ENCODE data around the gene ADGRB3. TPM values are rescaled to one million over a fixed set of nuclear protein-coding genes. Genes with fewer than 3 reads are reported as not detected.

ADGRB3 gene
- total RNA-seq, 1 donor from 2014 or later, result 2.7 TPM

DNA sequence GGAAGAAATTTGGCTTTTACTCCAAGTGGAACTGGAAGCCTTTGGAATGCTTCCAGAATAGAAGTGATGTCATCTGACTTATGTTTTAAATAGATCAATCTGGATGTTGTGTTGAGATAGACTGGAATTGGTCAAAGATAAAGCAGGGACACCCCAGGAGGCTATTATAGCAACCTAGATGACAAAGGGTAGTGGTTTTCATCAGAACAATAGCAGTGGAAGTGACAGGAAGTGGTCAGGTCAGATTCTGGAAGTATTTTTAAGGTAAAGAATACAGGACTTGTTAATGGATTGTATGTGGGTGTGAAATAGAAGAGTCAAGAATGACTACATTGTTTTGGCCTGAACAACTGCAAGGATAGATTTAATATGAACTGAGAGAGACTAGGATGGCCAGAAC, 191.4 kb downstream of the ADGRB3 start:
- no peaks in the 10 kb centered on the region for H3K27me3 ChIP-seq
- no peaks in the 10 kb centered on the region for H3K36me3 ChIP-seq
- no peaks in the 10 kb centered on the region for H3K9me3 ChIP-seq
- DNase-seq (ENCODE audit: extremely low spot score in 2 of 2), result no peak
- no peaks in the 10 kb centered on the region for H3K4me1 ChIP-seq
- intact Hi-C loops (cut with DNase I), result no loop called here
- H3K4me3 ChIP-seq, result no peak overlapping the region
- TF ChIP-seq POLR2A (IDR thresholded peaks at IDR 0.05) (no peak), POLR2AphosphoS5 (IDR thresholded peaks at IDR 0.05; ENCODE audit: insufficient read depth in 1 of 2, low read depth in 1 of 2) (no peak)
- TF ChIP-seq, protein P1, sequence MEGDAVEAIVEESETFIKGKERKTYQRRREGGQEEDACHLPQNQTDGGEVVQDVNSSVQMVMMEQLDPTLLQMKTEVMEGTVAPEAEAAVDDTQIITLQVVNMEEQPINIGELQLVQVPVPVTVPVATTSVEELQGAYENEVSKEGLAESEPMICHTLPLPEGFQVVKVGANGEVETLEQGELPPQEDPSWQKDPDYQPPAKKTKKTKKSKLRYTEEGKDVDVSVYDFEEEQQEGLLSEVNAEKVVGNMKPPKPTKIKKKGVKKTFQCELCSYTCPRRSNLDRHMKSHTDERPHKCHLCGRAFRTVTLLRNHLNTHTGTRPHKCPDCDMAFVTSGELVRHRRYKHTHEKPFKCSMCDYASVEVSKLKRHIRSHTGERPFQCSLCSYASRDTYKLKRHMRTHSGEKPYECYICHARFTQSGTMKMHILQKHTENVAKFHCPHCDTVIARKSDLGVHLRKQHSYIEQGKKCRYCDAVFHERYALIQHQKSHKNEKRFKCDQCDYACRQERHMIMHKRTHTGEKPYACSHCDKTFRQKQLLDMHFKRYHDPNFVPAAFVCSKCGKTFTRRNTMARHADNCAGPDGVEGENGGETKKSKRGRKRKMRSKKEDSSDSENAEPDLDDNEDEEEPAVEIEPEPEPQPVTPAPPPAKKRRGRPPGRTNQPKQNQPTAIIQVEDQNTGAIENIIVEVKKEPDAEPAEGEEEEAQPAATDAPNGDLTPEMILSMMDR (IDR thresholded peaks at IDR 0.05), result no peak
- no peak overlapping the region for H3K27ac ChIP-seq

- no peak for DNase-seq (ENCODE audit: extremely low spot score in 2 of 2)
- no peak overlapping the region for H3K27ac ChIP-seq
- no peaks in the 10 kb centered on the region for H3K27me3 ChIP-seq
- no peak for TF ChIP-seq POLR2AphosphoS5 (IDR thresholded peaks at IDR 0.05; ENCODE audit: insufficient read depth in 1 of 2, low read depth in 1 of 2)
- H3K4me3 ChIP-seq, result no peak overlapping the region
- no peaks in the 10 kb centered on the region for H3K9me3 ChIP-seq
- H3K4me1 ChIP-seq, result no peaks in the 10 kb centered on the region
- intact Hi-C loops (cut with DNase I), result no loop called here
- H3K36me3 ChIP-seq, result no peaks in the 10 kb centered on the region
These were observed 199.5 kb downstream of the ADGRB3 start for GRCh38 chr6:68834551-68834950.

DNA sequence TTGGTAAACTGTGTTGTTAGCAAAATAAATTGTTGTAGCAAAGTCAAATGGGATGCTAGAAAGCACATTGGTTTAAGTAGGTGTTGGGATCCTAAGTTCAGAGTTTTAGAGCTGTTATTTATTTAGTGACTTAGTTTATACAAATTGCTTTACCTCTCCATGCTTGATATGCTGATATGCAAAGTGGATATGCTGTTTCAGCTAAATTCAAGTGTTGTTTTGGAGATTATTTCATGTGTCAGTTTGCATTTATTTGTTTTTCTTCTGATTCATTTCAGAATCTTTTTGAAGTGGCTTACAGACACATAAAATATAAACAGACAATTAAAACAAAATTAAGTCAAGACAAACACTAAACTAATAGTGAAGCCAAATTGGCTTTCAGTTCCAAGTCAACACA, 203.5 kb downstream of the ADGRB3 start:
- Histone ChIP-seq H3K4me3 (no peak overlapping the region), H3K27me3 (no peaks in the 10 kb centered on the region), H3K36me3 (no peaks in the 10 kb centered on the region), H3K4me1 (no peaks in the 10 kb centered on the region), H3K27ac (no peak overlapping the region), H3K9me3 (no peaks in the 10 kb centered on the region)
- intact Hi-C loops (cut with DNase I), result no loop called here
- TF ChIP-seq POLR2AphosphoS5 (IDR thresholded peaks at IDR 0.05; ENCODE audit: insufficient read depth in 1 of 2, low read depth in 1 of 2) (no peak), POLR2A (IDR thresholded peaks at IDR 0.05) (no peak)
- TF ChIP-seq, protein P1 (IDR thresholded peaks at IDR 0.05), result no peak
- no peak for DNase-seq (ENCODE audit: extremely low spot score in 2 of 2)

GRCh38 chr6:68852791-68853190, 217.7 kb downstream of the ADGRB3 start:
- Histone ChIP-seq H3K27ac (no peak overlapping the region), H3K36me3 (no peaks in the 10 kb centered on the region), H3K4me1 (no peaks in the 10 kb centered on the region), H3K9me3 (no peaks in the 10 kb centered on the region), H3K4me3 (no peak overlapping the region), H3K27me3 (no peaks in the 10 kb centered on the region)
- intact Hi-C loops (cut with DNase I), result no loop called here
- no peak for DNase-seq (ENCODE audit: extremely low spot score in 2 of 2)
- TF ChIP-seq, protein P1 (IDR thresholded peaks at IDR 0.05), result no peak
- no peak for TF ChIP-seq POLR2A (IDR thresholded peaks at IDR 0.05)
- no peak for TF ChIP-seq POLR2AphosphoS5 (IDR thresholded peaks at IDR 0.05; ENCODE audit: insufficient read depth in 1 of 2, low read depth in 1 of 2)

DNA sequence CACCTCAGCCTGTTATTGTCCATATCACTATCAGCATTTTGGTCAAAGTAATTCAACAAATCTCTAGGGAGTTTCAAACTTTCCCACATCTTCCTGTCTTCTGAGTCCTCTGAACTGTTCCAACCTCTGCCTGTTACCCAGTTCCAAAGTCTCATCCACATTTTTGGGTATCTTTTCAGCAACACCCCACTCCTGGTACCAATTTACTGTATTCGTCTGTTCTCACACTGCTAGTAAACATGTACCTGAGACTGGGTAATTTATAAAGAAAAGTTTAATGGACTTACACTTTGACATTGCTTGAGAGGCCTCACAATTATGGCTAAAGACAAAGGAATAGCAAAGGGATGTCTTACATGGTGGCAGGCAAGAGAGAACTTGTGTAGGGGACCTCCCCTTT, 224.2 kb downstream of the ADGRB3 start:
- Histone ChIP-seq H3K9me3 (no peaks in the 10 kb centered on the region), H3K4me3 (no peak overlapping the region), H3K27me3 (no peaks in the 10 kb centered on the region), H3K36me3 (no peaks in the 10 kb centered on the region), H3K4me1 (no peaks in the 10 kb centered on the region), H3K27ac (no peak overlapping the region)
- intact Hi-C loops (cut with DNase I), result no loop called here
- DNase-seq (ENCODE audit: extremely low spot score in 2 of 2), result no peak
- TF ChIP-seq POLR2A (IDR thresholded peaks at IDR 0.05) (no peak), POLR2AphosphoS5 (IDR thresholded peaks at IDR 0.05; ENCODE audit: insufficient read depth in 1 of 2, low read depth in 1 of 2) (no peak)
- TF ChIP-seq, protein P1 (IDR thresholded peaks at IDR 0.05), result no peak

DNA sequence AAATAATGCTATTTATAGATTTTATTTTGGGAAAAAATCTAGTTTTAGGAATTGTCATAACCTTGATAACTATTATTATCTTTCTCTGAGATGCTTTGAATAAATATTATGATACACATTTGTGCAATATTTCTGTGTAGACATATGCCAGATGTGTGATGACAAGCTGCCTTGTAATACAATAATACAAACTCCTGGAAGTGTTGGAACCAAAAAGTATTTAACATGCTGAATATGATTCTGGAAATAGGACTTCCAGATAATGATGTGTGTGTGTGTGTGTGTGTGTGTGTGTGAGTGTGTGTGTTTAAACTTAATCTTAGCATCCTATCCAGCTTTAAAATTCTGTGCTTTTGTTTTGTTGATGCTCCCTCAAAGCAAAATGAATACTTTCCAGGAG, 233.6 kb downstream of the ADGRB3 start:
- H3K4me1 ChIP-seq, result no peaks in the 10 kb centered on the region
- H3K27me3 ChIP-seq, result no peaks in the 10 kb centered on the region
- DNase-seq (ENCODE audit: extremely low spot score in 2 of 2), result no peak
- H3K4me3 ChIP-seq, result no peak overlapping the region
- intact Hi-C loops (cut with DNase I), result no loop called here
- H3K27ac ChIP-seq, result no peak overlapping the region
- H3K9me3 ChIP-seq, result no peaks in the 10 kb centered on the region
- TF ChIP-seq, protein P1 (IDR thresholded peaks at IDR 0.05), result no peak
- TF ChIP-seq POLR2AphosphoS5 (IDR thresholded peaks at IDR 0.05; ENCODE audit: insufficient read depth in 1 of 2, low read depth in 1 of 2), result no peak
- no peak for TF ChIP-seq POLR2A (IDR thresholded peaks at IDR 0.05)
- no peaks in the 10 kb centered on the region for H3K36me3 ChIP-seq
